ENCODE results near the gene AMOTL2.

DNA sequence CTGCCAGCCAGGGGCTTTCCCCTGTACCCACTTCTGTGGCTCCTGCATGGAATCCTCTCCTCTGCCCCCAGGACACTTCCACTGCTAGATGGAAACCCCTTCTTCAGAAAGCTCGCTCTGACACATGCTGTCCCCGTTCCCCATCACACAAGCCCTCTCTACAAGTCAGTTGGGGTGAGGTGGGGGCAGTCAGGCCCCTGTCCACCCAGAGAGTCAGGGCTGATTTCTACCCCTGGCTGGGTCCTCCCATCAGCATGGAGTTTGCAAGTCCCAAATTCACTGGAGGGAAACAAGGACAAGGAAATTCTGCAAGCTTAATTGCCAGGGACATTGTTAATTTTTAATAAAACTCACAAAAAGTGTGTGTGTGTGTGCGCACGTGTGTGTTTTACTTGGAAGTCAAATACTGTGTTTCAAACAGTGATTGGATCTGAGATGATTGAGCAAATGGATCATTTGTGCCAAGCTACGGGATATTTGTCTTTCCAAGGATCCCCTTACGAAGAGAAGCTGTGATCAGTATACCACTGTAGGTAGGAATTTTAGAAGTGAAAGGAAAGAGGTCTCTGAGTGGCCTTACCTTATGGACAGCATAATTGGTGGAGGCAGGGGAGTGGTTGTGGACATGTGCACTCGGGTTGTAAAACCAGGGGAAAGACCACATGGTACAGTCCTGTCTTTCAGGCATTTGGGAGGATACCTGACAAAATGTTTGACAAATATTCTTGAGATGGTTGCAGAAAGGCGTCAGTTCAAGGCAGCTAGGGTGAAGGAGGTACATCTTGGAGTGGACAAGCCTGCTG is 1.5 kb upstream of the AMOTL2 start:
- TF ChIP-seq, protein P1, sequence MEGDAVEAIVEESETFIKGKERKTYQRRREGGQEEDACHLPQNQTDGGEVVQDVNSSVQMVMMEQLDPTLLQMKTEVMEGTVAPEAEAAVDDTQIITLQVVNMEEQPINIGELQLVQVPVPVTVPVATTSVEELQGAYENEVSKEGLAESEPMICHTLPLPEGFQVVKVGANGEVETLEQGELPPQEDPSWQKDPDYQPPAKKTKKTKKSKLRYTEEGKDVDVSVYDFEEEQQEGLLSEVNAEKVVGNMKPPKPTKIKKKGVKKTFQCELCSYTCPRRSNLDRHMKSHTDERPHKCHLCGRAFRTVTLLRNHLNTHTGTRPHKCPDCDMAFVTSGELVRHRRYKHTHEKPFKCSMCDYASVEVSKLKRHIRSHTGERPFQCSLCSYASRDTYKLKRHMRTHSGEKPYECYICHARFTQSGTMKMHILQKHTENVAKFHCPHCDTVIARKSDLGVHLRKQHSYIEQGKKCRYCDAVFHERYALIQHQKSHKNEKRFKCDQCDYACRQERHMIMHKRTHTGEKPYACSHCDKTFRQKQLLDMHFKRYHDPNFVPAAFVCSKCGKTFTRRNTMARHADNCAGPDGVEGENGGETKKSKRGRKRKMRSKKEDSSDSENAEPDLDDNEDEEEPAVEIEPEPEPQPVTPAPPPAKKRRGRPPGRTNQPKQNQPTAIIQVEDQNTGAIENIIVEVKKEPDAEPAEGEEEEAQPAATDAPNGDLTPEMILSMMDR (IDR thresholded peaks at IDR 0.05; ENCODE audit: insufficient read depth, low read length): no peak
- no peak for TF ChIP-seq GABPA (IDR thresholded peaks at IDR 0.05; ENCODE audit: low read depth)

Data from HL-60 (cell line).